H9 (cell line): ENCODE measurements around the gene CYP21A2. TPM values are rescaled to one million over a fixed set of nuclear protein-coding genes. Genes with fewer than 3 reads are reported as not detected.

Source experiments
- DNase-seq: peaks from one replicate; pipeline ENCODE4 v3.0.0-alpha.2; 2017
- H2AFZ ChIP-seq: one replicate; pipeline ENCODE4 v1.6.1; 2013; ENCODE audit warnings: mild to moderate bottlenecking, low read length, control low read depth, moderate library complexity
- H2AK5ac ChIP-seq: 2 replicates; pipeline ENCODE4 v1.6.1; 2013; ENCODE audit warnings: low read length, control low read depth, mixed read lengths; ENCODE audit not compliant: insufficient read length
- H2BK120ac ChIP-seq: one replicate; pipeline ENCODE4 v1.6.1; 2013; ENCODE audit warnings: low read depth, mild to moderate bottlenecking, low read length, control low read depth, inconsistent platforms; ENCODE audit not compliant: poor library complexity, severe bottlenecking
- H2BK12ac ChIP-seq: 2 replicates; pipeline ENCODE4 v1.6.1; 2013; ENCODE audit warnings: low read length, control low read depth, mixed read lengths, low read depth; ENCODE audit not compliant: insufficient read length
- H2BK15ac ChIP-seq: 2 replicates; pipeline ENCODE4 v1.6.1; 2013; ENCODE audit warnings: low read depth, low read length, control low read depth
- H2BK20ac ChIP-seq: one replicate; pipeline ENCODE4 v1.6.1; 2013; ENCODE audit warnings: low read depth, mild to moderate bottlenecking, low read length, control low read depth, inconsistent platforms; ENCODE audit not compliant: poor library complexity, severe bottlenecking
- H2BK5ac ChIP-seq: 2 replicates; pipeline ENCODE4 v1.6.1; 2013; ENCODE audit warnings: low read length, control low read depth, mixed read lengths; ENCODE audit not compliant: insufficient read length
- H3K14ac ChIP-seq: 2 replicates; pipeline ENCODE4 v1.6.1; 2013; ENCODE audit warnings: low read length, control low read depth; ENCODE audit not compliant: insufficient read depth
- H3K18ac ChIP-seq: 2 replicates; pipeline ENCODE4 v1.6.1; 2013; ENCODE audit warnings: low read depth, mild to moderate bottlenecking, mixed read lengths, low read length, control low read depth; ENCODE audit not compliant: insufficient read length
- H3K23ac ChIP-seq: 2 replicates; pipeline ENCODE4 v1.6.1; 2013; ENCODE audit warnings: low read length, control low read depth, mixed read lengths, low read depth; ENCODE audit not compliant: insufficient read length
- H3K23me2 ChIP-seq: 2 replicates; pipeline ENCODE4 v1.6.1; 2013; ENCODE audit warnings: low read depth, mild to moderate bottlenecking, mixed read lengths, low read length, control low read depth; ENCODE audit not compliant: insufficient read length, poor library complexity, severe bottlenecking
- H3K27ac ChIP-seq: 2 replicates; pipeline ENCODE4 v1.5.1; 2013; ENCODE audit warnings: low read length, control low read depth, mixed read lengths, low read depth; ENCODE audit not compliant: insufficient read length
- H3K27me3 ChIP-seq: 2 replicates; pipeline ENCODE4 v1.6.1; 2013; ENCODE audit warnings: low read length, control low read depth, inconsistent platforms; ENCODE audit not compliant: insufficient read depth
- H3K4ac ChIP-seq: 2 replicates; pipeline ENCODE4 v1.6.1; 2013; ENCODE audit warnings: low read depth, mild to moderate bottlenecking, control low read depth, inconsistent platforms, low read length, moderate library complexity
- H3K4me1 ChIP-seq: 2 replicates; pipeline ENCODE4 v1.6.1; 2013; ENCODE audit warnings: low read length, control low read depth, inconsistent platforms; ENCODE audit not compliant: insufficient read depth
- H3K4me2 ChIP-seq: 2 replicates; pipeline ENCODE4 v1.6.1; 2013; ENCODE audit warnings: low read length, control low read depth, mixed read lengths; ENCODE audit not compliant: insufficient read length, insufficient read depth
- H3K56ac ChIP-seq: 2 replicates; pipeline ENCODE4 v1.6.1; 2013; ENCODE audit warnings: low read depth, mild to moderate bottlenecking, mixed read lengths, low read length, control low read depth; ENCODE audit not compliant: insufficient read length
- H3K79me1 ChIP-seq: 2 replicates; pipeline ENCODE4 v1.6.1; 2013; ENCODE audit warnings: low read depth, mild to moderate bottlenecking, moderate library complexity, low read length, control low read depth, inconsistent platforms; ENCODE audit not compliant: insufficient read depth, poor library complexity, severe bottlenecking
- H3K79me2 ChIP-seq: 2 replicates; pipeline ENCODE4 v1.6.1; 2013; ENCODE audit warnings: low read length, control low read depth, inconsistent platforms; ENCODE audit not compliant: insufficient read depth
- H3K9ac ChIP-seq: 2 replicates; pipeline ENCODE4 v1.6.1; 2013; ENCODE audit warnings: low read length, control low read depth, mixed read lengths; ENCODE audit not compliant: insufficient read length; ENCODE audit errors: extremely low read depth
- H3K9me3 ChIP-seq: one replicate; pipeline ENCODE4 v1.6.1; 2013; ENCODE audit warnings: low read depth, low read length, inconsistent platforms; ENCODE audit not compliant: control insufficient read depth
- H3T11ph ChIP-seq: one replicate; pipeline ENCODE4 v1.6.1; 2013; ENCODE audit warnings: mild to moderate bottlenecking, low read length, control low read depth, inconsistent platforms
- H4K20me1 ChIP-seq: one replicate; pipeline ENCODE4 v1.6.1; 2013; ENCODE audit not compliant: control insufficient read depth, insufficient read length, insufficient read depth
- H4K5ac ChIP-seq: 2 replicates; pipeline ENCODE4 v1.6.1; 2013; ENCODE audit warnings: low read depth, mild to moderate bottlenecking, mixed read lengths, low read length, control low read depth; ENCODE audit not compliant: insufficient read length
- H4K8ac ChIP-seq: replicated peaks from 2 replicates; pipeline ENCODE4 v1.6.1; 2013; ENCODE audit warnings: low read length, control low read depth, mixed read lengths, low read depth; ENCODE audit not compliant: insufficient read length
- H4K91ac ChIP-seq: 2 replicates; pipeline ENCODE4 v1.6.1; 2013; ENCODE audit warnings: low read depth, mild to moderate bottlenecking, moderate library complexity, mixed read lengths, low read length, control low read depth; ENCODE audit not compliant: insufficient read length
- H3K27ac Mint-ChIP-seq, 3 experiments: 2 replicates in 2 of 3; 3 replicates in 1 of 3; pipeline ENCODE4 v1.8.0; 2020 to 2021; ENCODE audit warnings: mixed read lengths in 3 of 3, mild to moderate bottlenecking in 1 of 3, moderate library complexity in 1 of 3
- H3K27me3 Mint-ChIP-seq: 2 replicates; pipeline ENCODE4 v1.8.0; 2021; ENCODE audit warnings: low read depth, mild to moderate bottlenecking, moderate library complexity, mixed read lengths
- H3K36me3 Mint-ChIP-seq, 3 experiments: 2 replicates in 2 of 3; 3 replicates in 1 of 3; pipeline ENCODE4 v1.8.0; 2020 to 2021; ENCODE audit warnings: low read depth in 3 of 3, mixed read lengths in 3 of 3; ENCODE audit not compliant: insufficient read depth in 1 of 3
- H3K4me1 Mint-ChIP-seq, 2 experiments: 2 replicates each; pipeline ENCODE4 v1.8.0; 2020; ENCODE audit warnings: mixed read lengths in 2 of 2
- H3K4me3 Mint-ChIP-seq, 2 experiments: 2 replicates in 1 of 2; 3 replicates in 1 of 2; pipeline ENCODE4 v1.8.0; 2020 to 2021; ENCODE audit warnings: mild to moderate bottlenecking in 2 of 2, mixed read lengths in 2 of 2, moderate library complexity in 1 of 2
- H3K9me3 Mint-ChIP-seq, 2 experiments: 2 replicates in 1 of 2; 3 replicates in 1 of 2; pipeline ENCODE4 v1.8.0; 2020; ENCODE audit warnings: mild to moderate bottlenecking in 2 of 2, mixed read lengths in 2 of 2, moderate library complexity in 1 of 2
- WGBS: extraction: QIAGEN DNeasy Blood & Tissue Kit; methylation state at CpG from one replicate; pipeline ENCODE4 v1.1.7; 2013; ENCODE audit warnings: missing lambda C conversion rate, low lambda C conversion rate, mixed read lengths; ENCODE audit not compliant: insufficient read length; ENCODE audit errors: extremely low coverage; 5-methylcytosine and 5-hydroxymethylcytosine counted together
- total RNA-seq: library from RNA; stranded (reverse); gene quantifications from 2 replicates; pipeline ENCODE4 v1.2.1, GENCODE V29; 2021
- TF ChIP-seq, protein P1 (sequence below): fragments of 200-600 bp; sonication (generic); conservative IDR thresholded peaks from 3 replicates; pipeline ENCODE4 v1.8.0; 2021; ENCODE audit warnings: antibody characterized with exemption, mild to moderate bottlenecking

CYP21A2 gene
- total RNA-seq, 1 experiment from 2014 or later, result not detected

- Histone ChIP-seq H2BK120ac (no peak overlapping the region), H2AK5ac (no peak overlapping the region), H3K79me2 (no peaks in the 10 kb centered on the region), H4K8ac (no peak overlapping the region), H3K14ac (no peak overlapping the region; the same call in 1 of the 2 replicates), H4K20me1 (no peaks in the 10 kb centered on the region), H2BK12ac (no peak overlapping the region), H4K5ac (no peak overlapping the region), H3K27me3 (no peaks in the 10 kb centered on the region), H3K79me1 (no peaks in the 10 kb centered on the region), H3K9me3 (no peaks in the 10 kb centered on the region), H3T11ph (no peak overlapping the region), H3K4me2 (no peak overlapping the region), H3K4me1 (no peaks in the 10 kb centered on the region), H3K56ac (no peak overlapping the region), H2BK15ac (no peak overlapping the region), H3K23me2 (no peaks in the 10 kb centered on the region), H3K18ac (no peak overlapping the region), H4K91ac (no peak overlapping the region), H3K27ac (no peak overlapping the region), H3K23ac (no peak overlapping the region), H2BK5ac (no peak overlapping the region), H3K9ac (no peak overlapping the region), H3K4ac (no peak overlapping the region), H2BK20ac (no peak overlapping the region), H2AFZ (no peak overlapping the region)
- no peak for DNase-seq
- TF ChIP-seq, protein P1, sequence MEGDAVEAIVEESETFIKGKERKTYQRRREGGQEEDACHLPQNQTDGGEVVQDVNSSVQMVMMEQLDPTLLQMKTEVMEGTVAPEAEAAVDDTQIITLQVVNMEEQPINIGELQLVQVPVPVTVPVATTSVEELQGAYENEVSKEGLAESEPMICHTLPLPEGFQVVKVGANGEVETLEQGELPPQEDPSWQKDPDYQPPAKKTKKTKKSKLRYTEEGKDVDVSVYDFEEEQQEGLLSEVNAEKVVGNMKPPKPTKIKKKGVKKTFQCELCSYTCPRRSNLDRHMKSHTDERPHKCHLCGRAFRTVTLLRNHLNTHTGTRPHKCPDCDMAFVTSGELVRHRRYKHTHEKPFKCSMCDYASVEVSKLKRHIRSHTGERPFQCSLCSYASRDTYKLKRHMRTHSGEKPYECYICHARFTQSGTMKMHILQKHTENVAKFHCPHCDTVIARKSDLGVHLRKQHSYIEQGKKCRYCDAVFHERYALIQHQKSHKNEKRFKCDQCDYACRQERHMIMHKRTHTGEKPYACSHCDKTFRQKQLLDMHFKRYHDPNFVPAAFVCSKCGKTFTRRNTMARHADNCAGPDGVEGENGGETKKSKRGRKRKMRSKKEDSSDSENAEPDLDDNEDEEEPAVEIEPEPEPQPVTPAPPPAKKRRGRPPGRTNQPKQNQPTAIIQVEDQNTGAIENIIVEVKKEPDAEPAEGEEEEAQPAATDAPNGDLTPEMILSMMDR, result no peak
- H3K36me3 Mint-ChIP-seq, result no peaks in the 10 kb centered on the region; a peak in 1 of 7 replicates
- peaks cover 2 to 11% of the 10 kb centered on the region in 2 experiments; a peak in 3 of 4 replicates for H3K4me1 Mint-ChIP-seq
- WGBS, result no CpG with 5 or more reads among the region's 22 CpGs
- no peaks in the 10 kb centered on the region for H3K27me3 Mint-ChIP-seq
- H3K27ac Mint-ChIP-seq, result peak overlapping the region in 1 of 3 experiments; percentile 57; a peak in 1 of 7 replicates
- H3K9me3 Mint-ChIP-seq, result no peaks in the 10 kb centered on the region
- H3K4me3 Mint-ChIP-seq, result no peak overlapping the region
Measured at GRCh38 chr6:32045811-32046449, 7.7 kb downstream of the CYP21A2 start.
